Measurements from ENCODE around the gene TMEM31. TPM values are rescaled to one million over a fixed set of nuclear protein-coding genes. Genes with fewer than 3 reads are reported as not detected.
A peak's percentile ranks its signal among the peaks of the same experiment; 100 is the strongest.

Gene TMEM31
- total and polyA plus RNA-seq, 10 of the 15 experiments (the other 5 are each of a cell fraction or from before 2014, with no cell fraction given) = 0.18 TPM; not detected in 9

DNA sequence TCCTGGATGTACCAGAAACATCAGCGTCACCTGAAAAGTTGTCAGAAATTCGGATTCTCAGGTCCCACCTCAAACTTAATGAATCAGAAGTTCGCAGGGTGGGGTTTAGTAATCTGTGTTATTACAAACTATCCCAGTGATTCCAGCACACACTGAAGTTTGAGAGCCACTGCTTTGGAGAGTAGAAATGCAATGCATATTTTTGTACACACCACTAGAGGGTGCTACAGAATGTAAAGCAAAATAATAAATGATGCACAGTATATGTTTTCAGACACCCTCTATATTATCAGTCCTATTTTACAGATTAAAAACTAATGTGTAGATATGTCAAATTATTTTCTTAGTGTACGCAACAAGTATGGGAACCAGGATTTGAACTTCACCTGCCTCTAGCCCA is 21.8 kb upstream of the TMEM31 start:
- ChIA-PET POLR2A (no interaction called here), RAD21 (ENCODE audit: unreplicated experiment) (no interaction called here), CTCF (interaction anchor here (1.7 kb wide), 1 partner anchor 13 kb away, joined by 9 read pairs; no protein-coding TSS in a partner anchor), SMC1A (ENCODE audit: uncharacterized antibody, unreplicated experiment) (interaction anchor here (1.0 kb wide), 1 partner anchor 156 kb away, joined by 5 read pairs; no protein-coding TSS in a partner anchor)
- DNase-seq (ENCODE audit: low read depth, low spot score) (no peak), ATAC-seq (peak; percentile 7), FAIRE-seq (no peak)
- Histone ChIP-seq H3K27ac (ENCODE audit: control insufficient read depth, insufficient read depth) (no peak overlapping the region), H4K20me1 (ENCODE audit: control insufficient read depth, insufficient read depth) (no peaks in the 10 kb centered on the region), H3K27me3 (replicated peaks in 1 of 2; ENCODE audit: control insufficient read depth in 2 of 2, insufficient read depth in 2 of 2, low read length in 1 of 2) (no peaks in the 10 kb centered on the region), H3K4me3 (no peak overlapping the region), H3K79me2 (ENCODE audit: control insufficient read depth, insufficient read depth, low read length) (peaks cover 24% of the 10 kb centered on the region), H2AFZ (ENCODE audit: control insufficient read depth, low read depth, low read length) (no peak overlapping the region), H3K4me2 (ENCODE audit: control insufficient read depth, insufficient read depth) (no peak overlapping the region), H3K36me3 (ENCODE audit: control insufficient read depth in 2 of 2, insufficient read depth in 2 of 2, low read length in 1 of 2) (no peaks in the 10 kb centered on the region), H3K9ac (ENCODE audit: control insufficient read depth, insufficient read depth, low read length) (no peak overlapping the region), H3K9me3 (replicated peaks; ENCODE audit: control insufficient read depth, insufficient read depth, low read length) (no peaks in the 10 kb centered on the region; the same call in 2 of the 3 replicates), H3K4me1 (ENCODE audit: control insufficient read depth, insufficient read depth, low read length) (no peaks in the 10 kb centered on the region)
- TF ChIP-seq SMC3 (IDR thresholded peaks at IDR 0.05; ENCODE audit: borderline replicate concordance, low read length) (peak; percentile 32; the same call in 1 of the 2 replicates), NR2C2 (IDR thresholded peaks at IDR 0.05; ENCODE audit: borderline replicate concordance, control insufficient read depth, insufficient read length, low read depth) (no peak), RB1 (IDR thresholded peaks at IDR 0.05; ENCODE audit: borderline replicate concordance) (no peak), RAD21 (IDR thresholded peaks at IDR 0.05; ENCODE audit: insufficient read depth, low read depth, low read length) (peak; percentile 32)
- TF ChIP-seq, protein P1, sequence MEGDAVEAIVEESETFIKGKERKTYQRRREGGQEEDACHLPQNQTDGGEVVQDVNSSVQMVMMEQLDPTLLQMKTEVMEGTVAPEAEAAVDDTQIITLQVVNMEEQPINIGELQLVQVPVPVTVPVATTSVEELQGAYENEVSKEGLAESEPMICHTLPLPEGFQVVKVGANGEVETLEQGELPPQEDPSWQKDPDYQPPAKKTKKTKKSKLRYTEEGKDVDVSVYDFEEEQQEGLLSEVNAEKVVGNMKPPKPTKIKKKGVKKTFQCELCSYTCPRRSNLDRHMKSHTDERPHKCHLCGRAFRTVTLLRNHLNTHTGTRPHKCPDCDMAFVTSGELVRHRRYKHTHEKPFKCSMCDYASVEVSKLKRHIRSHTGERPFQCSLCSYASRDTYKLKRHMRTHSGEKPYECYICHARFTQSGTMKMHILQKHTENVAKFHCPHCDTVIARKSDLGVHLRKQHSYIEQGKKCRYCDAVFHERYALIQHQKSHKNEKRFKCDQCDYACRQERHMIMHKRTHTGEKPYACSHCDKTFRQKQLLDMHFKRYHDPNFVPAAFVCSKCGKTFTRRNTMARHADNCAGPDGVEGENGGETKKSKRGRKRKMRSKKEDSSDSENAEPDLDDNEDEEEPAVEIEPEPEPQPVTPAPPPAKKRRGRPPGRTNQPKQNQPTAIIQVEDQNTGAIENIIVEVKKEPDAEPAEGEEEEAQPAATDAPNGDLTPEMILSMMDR (IDR thresholded peaks at IDR 0.05 in 2 of 3, conservative IDR thresholded peaks at IDR 0.05 in 1 of 3; ENCODE audit: control insufficient read depth in 2 of 3, extremely low read depth in 1 of 3, insufficient read depth in 1 of 3, low read depth in 3 of 3, low read length in 3 of 3) = peak; percentile 57 to 63 (median 59)
- intact Hi-C loops (cut with micrococcal nuclease; ENCODE audit: unreplicated experiment) (loop anchor here (1.0 to 5.0 kb wide), 2 partner anchors 128 to 423 kb away; partner anchors contain the start of gene ZCCHC18), in situ Hi-C loops (cut with MboI) (loop anchor here (10.0 kb wide), 1 partner anchor 466 kb away; the partner anchor contains the start of gene SLC25A53)
- 18% methylated on average over 4 of the region's 4 CpGs for WGBS (ENCODE audit: insufficient coverage, insufficient replicate concordance, low lambda C conversion rate, missing lambda C conversion rate)
- no TSS peak for BruUV-seq (replicated peaks)

Data from GM12878 (cell line).